AG09309 (cell line): ENCODE data around the gene DCBLD2.

Experiments
- DNase-seq: peaks from one replicate; pipeline ENCODE4 v3.0.0-alpha.2; 2010; ENCODE audit warnings: low read depth
- H3K4me3 ChIP-seq: 2 replicates; pipeline ENCODE4 v1.5.1; 2011; ENCODE audit warnings: mild to moderate bottlenecking, low read depth, low read length, moderate library complexity; ENCODE audit not compliant: control insufficient read depth
- TF ChIP-seq, protein P1 (sequence below): IDR thresholded peaks from 2 replicates; pipeline ENCODE4 v1.5.1; 2011; ENCODE audit warnings: mild to moderate bottlenecking, low read depth, low read length, inconsistent platforms; ENCODE audit not compliant: insufficient read depth, control insufficient read depth; ENCODE audit errors: missing control alignments

Gene DCBLD2

DNA sequence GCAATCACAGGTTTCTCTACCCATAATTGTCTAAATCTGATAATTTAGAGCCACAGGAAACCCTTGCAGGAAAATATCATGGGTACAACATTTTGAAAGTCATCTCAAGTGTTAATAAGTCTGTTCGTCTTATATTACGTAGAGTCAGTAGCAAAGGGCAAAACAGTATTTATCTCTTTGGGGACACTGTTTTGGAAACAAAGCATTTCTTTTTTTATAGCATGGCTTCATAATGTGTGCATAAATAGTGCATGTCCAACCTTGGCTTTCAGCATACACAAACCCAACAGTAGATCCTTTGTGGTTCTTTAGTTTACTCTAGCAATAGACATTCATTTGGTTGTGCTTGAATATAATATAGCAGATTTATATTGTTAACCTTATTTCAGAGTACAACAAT is 114.3 kb downstream of the DCBLD2 start:
- DNase-seq = no peak
- no peak overlapping the region for H3K4me3 ChIP-seq
- TF ChIP-seq, protein P1, sequence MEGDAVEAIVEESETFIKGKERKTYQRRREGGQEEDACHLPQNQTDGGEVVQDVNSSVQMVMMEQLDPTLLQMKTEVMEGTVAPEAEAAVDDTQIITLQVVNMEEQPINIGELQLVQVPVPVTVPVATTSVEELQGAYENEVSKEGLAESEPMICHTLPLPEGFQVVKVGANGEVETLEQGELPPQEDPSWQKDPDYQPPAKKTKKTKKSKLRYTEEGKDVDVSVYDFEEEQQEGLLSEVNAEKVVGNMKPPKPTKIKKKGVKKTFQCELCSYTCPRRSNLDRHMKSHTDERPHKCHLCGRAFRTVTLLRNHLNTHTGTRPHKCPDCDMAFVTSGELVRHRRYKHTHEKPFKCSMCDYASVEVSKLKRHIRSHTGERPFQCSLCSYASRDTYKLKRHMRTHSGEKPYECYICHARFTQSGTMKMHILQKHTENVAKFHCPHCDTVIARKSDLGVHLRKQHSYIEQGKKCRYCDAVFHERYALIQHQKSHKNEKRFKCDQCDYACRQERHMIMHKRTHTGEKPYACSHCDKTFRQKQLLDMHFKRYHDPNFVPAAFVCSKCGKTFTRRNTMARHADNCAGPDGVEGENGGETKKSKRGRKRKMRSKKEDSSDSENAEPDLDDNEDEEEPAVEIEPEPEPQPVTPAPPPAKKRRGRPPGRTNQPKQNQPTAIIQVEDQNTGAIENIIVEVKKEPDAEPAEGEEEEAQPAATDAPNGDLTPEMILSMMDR = no peak

DNA sequence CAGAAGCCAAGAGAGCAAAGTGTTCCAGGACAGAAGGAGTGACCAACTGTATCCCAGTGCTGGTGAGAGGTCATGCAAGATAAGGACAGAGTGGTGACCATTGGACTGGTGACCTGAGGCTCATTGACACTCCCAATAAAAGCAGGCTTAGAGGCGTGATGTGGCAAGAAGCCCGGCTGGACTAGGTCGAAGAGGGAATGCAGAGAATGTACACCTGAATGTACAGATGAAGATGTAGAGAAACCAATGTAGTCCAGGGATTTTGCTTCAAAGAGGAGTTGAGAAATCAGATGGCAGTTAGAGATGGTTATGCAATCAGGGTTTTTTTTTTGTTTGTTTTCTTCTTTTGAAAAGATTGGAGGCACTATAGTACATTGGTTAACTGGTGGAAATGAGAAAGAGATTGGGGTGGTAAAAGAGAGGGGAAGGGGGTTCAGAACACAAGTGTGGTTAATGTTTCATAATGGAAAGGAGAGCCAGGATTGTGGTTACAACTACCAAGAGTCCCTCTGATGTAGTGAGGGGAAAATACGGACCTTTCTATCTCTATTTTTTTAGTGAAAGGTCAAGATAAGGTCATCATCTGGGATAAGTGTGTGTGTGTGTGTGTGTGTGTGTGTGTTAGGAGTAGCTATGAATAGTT is 115.0 kb downstream of the DCBLD2 start:
- no peak overlapping the region for H3K4me3 ChIP-seq
- DNase-seq = no peak
- TF ChIP-seq, protein P1 = no peak

- no peak overlapping the region for H3K4me3 ChIP-seq
- TF ChIP-seq, protein P1 = no peak
- peak; percentile 79 for DNase-seq
Measured at GRCh38 chr3:98784666-98785600, 116.6 kb downstream of the DCBLD2 start.

- H3K4me3 ChIP-seq = no peak overlapping the region
- DNase-seq = no peak
- TF ChIP-seq, protein P1 = no peak
Measured at GRCh38 chr3:98784042-98784441, 117.5 kb downstream of the DCBLD2 start.

DNA sequence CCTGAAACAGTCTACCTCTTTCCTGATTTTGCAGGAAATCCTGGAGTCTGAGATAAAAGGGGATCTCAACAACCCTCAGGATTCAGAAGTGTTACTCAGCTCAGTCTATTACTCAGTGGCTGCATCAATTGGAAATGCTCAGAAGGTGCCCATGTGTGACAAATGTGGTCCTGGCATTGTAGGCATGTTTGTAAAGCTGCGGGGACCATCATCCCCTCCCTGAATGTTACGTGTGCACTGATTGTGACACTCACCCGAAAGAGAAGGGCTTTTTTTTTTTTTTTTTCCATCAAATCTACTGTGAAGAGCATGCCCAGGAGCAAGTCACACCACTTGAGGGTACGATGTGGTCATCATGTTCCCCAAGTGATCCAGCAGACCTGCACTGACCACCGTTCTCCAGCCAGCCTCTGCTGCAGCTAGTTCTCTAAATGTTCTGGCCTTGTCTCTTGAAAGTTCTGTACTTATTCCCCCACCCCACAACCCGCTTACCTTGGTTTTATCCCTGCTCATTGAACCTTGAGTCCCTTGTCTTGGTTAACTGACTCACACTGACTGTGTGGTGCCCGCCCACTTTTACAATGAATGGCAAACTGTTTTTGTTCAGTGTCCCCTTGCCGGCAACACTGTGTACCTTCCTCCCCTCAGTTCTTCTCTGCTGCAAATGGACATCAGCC is 118.5 kb downstream of the DCBLD2 start:
- TF ChIP-seq, protein P1 = no peak
- H3K4me3 ChIP-seq = no peak overlapping the region
- DNase-seq = no peak

DNA sequence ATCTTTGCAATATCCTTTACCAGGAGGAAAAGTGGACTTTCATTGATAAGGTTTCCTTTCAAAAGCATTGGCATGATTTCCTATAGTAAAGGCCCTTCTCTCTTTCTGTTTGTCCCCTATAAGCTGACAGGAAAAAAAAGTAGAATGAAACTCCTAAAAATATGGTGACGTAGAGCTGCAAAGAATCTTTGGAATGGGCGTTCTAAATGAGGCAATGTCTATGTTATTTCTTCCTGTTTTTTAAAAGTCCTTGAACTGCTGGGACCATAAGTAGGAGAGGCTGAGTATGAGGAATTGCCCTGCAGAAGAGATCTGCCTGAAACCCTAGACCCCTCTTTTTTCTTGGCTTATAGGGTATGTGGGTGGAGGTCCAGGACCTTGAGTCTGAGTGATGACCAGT is 121.2 kb downstream of the DCBLD2 start:
- no peak for DNase-seq

More for the DNA sequence above, 121.2 kb downstream of the DCBLD2 start:
- TF ChIP-seq, protein P1 = no peak
- no peak overlapping the region for H3K4me3 ChIP-seq
